ENCODE data around the gene RUVBL1. TPM values are rescaled to one million over a fixed set of nuclear protein-coding genes. Genes with fewer than 3 reads are reported as not detected.
A peak's percentile ranks its signal among the peaks of the same experiment; 100 is the strongest.

Gene RUVBL1
- polyA plus RNA-seq, 3 donors: 68.2 to 74.2 (median 69.3) TPM

DNA sequence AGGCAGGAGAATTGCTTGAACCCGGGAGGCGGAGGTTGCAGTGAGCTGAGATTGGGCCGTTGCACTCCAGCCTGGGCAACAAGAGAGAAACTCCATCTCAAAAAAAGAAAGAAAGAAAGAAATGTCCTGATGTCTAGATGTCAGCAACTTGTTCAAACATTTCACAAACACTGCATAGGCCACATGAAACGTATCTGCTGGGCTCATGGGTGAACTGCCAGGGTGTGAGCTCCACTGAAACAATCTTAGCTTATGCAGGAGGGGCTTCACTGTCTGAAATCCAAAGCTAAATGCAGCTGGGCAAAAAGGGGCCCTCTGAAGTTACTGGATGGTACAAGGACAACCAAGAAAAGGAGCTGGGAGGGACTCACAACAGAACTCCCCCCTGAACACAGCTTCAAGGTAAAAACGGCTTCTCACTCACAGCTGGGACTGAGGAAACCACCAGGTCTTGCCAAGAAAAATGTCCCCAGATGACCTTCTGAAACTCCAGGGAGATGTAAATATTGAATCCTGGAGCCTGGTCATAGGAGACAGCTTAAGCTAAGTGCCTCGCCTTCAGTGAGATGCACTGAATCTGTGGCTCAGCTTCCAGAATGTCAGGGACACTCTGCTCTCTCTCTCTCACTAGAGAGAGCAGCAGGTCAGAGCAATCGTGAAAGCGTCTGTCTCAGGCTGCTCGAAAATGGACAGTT, 39.5 kb downstream of the RUVBL1 start:
- no peak for DNase-seq (ENCODE audit: low read depth in 3 of 3, low spot score in 2 of 3)

DNA sequence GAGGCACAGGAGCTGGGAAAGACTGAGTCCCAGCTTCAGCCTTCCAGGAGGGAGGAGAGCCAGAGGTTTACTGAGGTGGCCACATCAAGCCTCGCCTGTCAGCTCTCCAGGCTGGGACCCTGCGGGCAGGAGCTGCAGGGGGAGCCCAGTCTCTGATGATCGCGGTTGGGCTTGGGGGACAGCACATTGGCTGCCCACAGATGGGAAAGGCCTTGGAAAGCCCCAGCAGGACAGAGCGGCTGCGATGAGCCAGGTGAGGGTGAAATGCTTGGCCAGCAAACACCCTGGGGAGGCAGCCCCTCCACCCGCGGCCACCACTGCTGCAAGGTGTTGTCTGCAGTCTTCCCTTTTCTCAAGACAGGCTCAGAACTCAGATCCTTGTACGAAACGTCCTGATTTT, 40.2 kb downstream of the RUVBL1 start:
- DNase-seq (ENCODE audit: low read depth in 3 of 3, low spot score in 2 of 3): no peak

DNA sequence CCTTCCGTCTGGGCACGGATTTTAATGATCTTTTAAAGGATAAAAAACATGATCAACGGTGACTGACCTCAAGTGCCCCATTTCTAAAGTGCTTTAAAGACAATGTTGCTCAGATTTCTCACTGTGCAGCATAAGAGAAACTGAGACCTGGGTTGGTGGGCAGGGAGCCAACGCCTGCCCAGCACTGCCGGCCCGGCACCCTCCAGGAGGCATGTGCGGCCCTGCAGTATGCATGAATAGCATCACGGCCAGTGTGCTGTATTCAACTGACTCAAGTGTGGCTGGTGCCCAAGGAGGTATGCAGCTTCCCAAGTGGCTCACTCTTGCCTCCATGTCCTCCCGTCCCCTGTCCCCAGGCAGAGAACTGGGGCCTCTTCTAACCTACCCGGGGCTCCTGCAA, 41.1 kb downstream of the RUVBL1 start:
- no peak for DNase-seq (ENCODE audit: low read depth in 3 of 3, low spot score in 2 of 3)

DNA sequence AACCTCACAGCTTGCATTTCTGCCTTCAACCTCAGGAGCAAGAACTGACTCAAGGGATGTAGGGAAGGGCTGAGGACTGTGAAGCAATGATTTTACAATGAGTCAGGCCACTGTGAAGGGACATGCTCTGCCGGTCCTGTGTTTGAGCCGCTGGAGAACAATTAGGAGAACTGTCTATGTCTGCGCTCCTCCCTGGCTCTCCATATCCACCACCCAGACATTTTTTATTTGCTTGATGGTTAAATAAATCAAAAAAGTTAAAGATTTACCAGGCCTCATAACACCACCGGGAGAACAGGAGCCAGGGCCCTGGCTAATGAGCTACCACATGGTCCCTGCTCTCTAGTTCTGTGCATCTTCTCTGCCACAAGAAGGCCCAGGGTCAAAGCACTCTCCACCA, 41.8 kb downstream of the RUVBL1 start:
- no peak for DNase-seq (ENCODE audit: low read depth in 3 of 3, low spot score in 2 of 3)

DNA sequence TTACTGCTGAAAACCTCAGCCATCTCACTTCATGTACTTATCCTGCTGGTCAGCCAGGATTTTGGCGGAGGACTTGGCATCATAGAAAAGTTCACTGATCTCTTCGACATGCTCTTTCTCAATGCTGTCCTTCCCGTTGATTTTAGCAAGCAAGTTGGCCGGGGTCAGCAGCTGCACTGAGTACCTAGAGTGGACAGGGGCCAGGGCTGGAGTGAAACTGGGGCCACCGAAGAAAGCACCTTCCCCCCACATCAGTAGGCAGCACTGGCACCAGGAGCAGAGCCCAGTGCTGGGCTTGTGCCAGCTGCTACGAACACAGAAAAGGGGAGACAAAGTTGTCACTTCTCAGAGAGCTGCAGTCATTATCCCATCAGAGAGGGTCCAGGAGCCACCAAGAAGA, 42.4 kb downstream of the RUVBL1 start:
- DNase-seq (ENCODE audit: low read depth in 3 of 3, low spot score in 2 of 3): no peak

DNA sequence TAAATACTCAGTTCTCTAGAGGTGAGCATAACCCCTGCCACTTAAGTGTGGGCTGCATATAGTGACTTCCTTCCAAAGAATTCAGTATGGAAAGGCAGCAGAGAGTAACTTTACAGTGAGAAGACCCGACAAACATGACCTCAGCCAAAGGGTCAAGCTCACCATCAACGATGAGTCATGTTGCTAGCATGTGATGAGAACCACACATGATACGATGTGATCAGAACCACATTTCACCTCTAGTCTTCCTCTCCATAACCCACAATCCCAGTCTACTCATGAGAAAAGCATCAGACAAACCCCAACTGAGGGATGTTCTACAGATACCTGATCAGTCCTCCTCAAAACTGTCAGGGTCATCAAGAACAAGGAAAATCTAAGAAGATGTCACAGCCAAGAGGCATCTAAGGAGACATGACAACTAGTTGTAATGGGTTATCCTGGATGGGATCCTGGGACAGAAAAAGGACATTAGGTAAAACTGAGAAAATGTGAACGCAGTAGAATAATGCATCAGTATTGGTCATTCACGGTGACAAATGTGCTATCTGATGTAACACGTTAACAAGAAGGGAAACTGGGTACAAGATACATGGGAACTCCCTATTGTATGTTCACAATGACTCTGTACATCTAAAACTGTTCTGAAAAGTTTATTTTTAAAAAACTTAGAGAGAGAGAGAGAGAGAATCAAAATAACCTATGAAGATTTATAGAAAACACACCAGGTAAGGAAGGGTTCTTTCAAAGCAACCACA, 43.1 kb downstream of the RUVBL1 start:
- DNase-seq (ENCODE audit: low read depth in 3 of 3, low spot score in 2 of 3): no peak

DNA sequence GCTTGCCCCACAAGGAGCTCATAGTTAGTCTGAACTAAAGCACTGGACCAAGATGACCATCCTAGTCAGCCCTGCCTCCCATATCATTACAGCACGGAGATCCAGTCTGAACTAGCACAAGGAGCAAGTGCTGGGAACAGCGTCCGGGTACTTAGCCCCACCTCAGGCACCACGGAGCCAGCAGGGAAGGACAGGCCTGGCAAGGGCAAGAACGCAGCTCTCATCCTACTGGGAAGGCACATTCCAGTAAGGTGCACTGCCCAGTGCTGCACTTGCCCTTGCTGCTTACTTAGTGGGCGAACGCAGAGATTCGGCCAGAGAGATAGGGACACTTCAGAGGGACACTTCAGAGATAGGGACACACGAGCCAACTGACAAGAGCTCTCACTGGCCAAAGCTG, 43.8 kb downstream of the RUVBL1 start:
- DNase-seq (ENCODE audit: low read depth in 3 of 3, low spot score in 2 of 3): no peak

DNA sequence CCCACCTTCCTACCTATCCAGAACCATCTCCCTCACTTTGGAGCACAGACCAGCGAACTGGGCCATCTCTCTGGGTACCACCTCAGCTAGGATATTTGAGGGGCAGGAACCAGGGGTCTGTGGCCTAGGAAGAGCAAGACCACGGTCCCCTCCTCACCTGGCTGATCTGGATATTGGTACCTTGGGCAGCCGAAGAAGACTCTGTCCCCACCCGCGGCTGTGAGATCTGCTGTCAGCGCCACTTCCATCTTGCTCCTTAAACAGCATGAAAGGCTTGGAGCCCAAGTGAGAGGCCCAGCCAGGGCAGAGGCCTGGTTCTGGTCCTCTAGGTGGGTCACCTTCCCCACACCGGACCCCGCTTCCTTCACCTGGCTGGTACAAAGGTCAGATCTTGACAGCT, 44.7 kb downstream of the RUVBL1 start:
- DNase-seq (ENCODE audit: low read depth in 3 of 3, low spot score in 2 of 3): no peak

DNA sequence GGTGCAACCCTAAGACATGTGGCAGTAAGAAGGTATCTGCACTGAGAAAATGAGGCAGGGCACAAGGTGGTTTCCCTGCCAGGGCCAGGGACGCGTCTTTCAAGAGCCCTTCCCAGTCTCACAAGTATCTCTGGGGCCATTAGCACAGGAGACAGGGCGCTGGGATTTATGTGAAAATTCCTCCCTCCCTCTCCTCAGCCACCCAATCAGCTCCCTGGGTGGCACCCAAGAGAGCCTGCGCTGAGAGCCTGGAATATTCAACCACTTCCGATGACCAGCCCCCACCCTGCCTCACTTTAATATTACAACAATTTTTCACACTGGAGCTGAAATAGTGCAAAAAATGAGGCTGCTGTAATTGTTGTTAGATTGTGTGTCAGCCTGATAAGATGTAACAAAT, 45.3 kb downstream of the RUVBL1 start:
- DNase-seq (ENCODE audit: low read depth in 3 of 3, low spot score in 2 of 3): no peak

DNA sequence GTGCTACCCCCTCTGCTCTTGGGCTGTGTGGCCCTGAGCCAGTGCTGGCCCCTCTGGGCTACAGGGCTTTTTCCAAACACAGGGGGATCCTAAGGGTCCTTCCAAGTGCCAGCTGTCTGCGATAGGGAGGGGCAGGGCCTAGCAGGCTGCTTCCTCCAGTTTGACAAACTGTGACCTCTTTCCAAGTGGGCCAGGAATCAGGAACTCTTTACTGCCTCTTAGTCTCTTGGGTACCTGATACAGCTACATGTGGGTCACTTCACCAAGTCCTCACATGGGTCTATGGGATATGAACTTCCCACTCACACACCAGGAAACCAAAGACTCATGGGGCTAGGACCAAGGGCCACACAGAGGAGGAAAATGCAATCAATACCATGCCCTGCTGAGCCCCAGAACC, 45.9 kb downstream of the RUVBL1 start:
- no peak for DNase-seq (ENCODE audit: low read depth in 3 of 3, low spot score in 2 of 3)

DNA sequence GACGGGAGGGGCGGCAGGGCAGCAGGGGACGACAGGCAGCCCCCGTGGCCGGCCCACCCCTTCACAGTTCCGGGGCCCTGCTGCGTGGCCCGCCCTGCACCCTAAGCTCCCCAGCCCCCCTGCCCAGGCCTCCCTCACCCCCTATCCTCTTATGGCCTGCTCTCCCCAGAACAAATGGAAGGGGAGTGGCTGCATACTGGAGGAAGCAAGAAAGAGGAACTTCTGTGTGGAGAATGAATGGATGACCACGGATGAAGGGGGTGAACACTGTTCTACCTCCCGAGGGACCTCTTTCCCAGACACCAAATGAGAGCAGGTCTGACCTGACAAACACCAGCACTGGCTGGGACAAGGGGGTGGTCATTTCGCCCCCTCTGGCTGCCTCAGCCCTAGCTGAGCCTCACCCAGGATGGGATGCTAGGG, 46.4 kb downstream of the RUVBL1 start:
- no peak for DNase-seq (ENCODE audit: low read depth in 3 of 3, low spot score in 2 of 3)

DNA sequence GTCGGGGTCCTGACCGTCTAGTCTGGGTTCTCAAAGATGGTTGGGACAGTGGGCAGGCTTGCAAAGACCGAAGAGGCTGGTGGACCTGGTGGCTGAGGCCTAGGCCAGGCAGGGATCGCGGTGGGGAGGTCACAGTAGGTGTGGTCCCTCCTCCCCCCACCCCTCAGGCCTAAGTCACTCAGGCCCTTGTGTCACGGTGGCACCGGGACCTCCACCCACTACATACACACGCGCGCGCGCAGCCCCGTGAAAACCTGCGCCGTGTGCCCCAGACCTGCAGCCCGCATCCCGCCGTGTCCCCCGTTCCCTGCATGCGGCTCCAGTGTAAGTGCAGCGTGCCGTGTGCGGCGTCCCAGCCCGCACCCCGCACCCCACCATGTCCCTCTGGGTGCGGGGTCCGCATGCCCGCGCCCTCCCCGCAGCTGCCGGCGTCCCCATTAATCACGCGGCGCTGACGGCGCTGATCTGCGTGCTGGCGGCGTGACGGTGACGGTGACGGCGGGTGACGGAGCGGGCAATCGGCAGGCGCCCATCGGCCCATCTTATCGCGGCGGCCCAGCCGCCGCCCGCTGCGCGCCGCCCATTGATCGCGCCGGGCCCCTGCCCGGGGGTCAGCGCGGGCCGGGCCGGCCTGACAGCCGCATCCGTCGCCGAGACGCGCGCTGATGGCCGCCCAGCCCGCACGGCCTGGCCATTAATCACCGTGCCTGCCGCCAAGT, 47.0 kb downstream of the RUVBL1 start:
- DNase-seq (ENCODE audit: low read depth in 3 of 3, low spot score in 2 of 3): no peak

DNA sequence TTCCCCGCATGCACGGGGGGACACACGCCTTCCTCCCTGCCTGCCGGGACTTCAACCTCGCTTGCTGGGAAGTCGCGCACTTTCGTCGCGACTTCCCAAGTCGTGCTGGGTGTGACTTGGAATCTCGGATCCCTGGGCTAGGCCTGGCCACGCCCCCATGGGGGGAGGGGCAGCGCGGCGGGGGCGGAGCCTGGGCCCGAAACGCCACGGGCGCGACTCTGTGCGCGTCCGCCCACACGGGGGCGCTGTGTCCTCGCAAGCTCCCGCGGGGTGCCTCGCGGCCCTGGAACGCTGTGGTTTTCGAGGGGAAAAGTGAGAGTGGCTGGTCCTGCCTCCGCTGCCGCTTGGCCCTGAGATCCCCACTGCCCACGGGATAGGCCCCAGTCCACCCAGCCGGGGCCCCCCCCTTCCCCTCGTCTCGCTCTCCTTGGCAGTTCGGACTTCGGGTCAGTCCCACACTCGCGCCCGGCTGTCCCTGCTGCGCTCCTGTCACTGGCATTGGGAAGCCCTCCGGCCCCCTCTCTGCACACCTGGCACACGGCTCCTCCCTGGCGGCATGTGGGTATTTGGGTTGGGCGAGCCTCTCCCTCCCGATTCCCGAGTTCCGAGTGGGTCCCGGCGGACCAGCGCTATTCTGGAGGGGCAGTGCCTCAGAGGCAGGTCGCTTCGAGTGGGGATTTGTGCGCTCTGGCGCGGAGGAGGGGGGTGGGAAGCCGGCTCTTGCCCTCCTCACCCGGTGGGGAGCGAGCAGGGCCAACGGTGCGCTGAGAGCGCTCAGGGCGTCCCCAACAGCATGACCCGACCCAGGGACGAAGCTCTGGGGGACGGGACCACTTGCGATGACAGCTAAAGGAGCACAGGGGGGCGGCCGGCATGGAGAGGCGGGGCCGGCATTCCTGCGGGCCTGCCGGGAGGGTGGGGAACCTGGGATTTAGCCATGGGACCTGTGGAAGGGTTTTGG, 47.8 kb downstream of the RUVBL1 start:
- DNase-seq (ENCODE audit: low read depth in 3 of 3, low spot score in 2 of 3): peak in 2 of 3 donors; percentile 75 to 80

DNA sequence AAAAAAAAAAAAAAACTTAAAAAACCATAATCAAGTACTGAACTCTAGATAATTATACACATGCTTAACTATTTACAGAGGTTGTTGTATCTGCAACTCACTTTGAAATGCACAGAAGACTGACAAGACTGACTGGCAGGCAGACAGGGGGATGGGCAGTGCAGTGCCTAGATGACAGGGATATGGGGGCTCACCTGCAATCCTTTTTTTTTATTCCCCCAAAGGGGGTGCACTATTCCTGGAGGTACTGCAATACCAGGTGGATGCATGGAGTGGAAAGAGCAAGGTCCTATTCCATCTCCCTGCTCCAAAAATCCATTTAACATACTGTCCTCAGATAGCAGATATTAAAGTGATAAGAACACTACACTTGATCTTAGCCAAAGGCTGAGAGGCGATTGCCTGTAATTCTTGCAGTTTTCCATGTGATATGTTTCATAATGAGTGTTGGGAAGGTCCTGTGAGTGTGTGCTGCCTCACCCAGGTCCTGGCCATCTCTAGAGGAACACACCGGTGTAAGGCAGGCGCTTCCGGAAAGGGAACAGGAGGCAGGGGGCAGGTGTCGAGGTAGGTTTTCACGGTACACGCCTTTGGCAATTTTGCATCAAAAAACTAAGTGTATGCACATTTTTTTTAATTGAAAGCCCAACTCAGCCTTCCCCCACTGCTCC, 48.6 kb downstream of the RUVBL1 start:
- DNase-seq (ENCODE audit: low read depth in 3 of 3, low spot score in 2 of 3): no peak

DNA sequence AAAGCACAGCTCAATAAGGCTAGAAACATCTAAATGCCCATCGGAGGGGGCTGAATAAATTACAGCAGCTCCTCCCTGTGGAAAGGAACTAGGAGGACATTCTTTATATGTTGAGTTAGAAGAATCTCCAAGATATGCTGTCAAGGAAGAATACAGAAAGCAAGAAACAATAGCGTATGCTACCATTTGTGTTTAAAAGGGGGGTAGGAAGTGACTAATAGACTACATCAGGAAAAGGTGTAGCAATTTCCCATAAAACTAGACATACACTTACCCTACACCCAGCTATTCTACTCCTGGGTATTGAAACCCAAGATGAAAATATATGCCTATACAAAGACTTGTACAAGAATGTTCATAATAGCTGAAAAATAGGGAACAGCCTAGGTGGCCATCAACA, 49.8 kb downstream of the RUVBL1 start:
- no peak for DNase-seq (ENCODE audit: low read depth in 3 of 3, low spot score in 2 of 3)

DNA sequence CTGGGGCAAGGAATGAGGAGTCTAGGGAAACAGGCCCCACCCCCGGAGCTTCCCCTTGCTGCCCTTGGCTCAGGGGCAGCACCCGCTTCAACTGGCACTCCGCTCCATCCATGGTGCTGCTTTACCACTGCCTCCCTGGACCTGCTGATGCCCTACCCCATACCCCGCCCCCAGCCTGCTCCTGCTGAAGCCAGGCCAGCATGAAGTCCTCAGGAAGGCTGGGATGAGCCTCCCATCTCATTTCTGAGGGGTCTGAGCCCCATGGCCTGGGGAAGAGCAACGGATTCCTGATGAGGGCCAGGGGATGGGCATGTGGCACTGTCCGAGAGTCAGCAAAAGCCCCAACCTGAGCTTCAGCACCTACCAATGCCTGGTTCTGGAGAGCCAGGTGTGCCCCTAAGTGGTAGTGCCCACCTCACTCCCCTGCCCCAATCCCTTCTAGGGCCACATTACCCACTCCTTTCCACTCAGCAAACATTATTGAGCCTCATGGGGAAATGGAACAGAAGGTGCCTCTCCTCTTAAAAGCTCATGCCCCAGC, 50.4 kb downstream of the RUVBL1 start:
- no peak for DNase-seq (ENCODE audit: low read depth in 3 of 3, low spot score in 2 of 3)

DNA sequence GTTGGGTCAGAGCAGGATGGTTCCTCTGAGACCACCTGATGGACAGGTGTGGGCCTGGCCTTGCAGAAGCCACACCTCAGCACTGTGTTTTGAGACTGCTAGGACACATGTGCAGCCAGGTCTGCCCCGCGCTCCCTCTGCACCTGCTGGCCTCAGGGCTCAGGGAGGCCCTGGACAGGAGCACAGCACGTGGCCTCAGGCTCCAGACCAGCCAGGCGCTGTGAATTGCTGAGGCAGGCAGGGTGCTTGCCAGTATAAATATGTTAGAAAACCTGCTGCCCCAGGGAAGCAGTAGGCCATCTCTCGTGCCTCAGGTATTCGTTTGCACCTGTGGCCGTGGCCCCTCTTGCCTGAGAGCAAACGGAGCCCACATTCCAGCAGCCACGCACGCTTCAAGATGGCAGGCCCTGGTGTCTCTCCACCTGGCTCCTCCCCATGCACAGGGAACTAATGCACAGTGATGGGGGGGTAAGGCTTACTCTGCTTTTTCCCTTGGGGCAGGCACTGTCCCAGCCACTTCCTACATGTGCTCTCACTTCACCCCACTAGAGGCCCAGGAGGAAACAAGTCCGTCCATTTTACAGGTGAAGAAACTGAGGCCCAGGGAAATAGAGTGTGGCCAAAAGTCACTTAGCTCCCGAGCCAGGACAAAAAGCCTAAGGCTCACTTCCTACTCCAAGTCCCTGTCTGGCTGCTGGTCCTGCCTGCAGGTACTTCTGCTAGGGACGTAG, 51.0 kb downstream of the RUVBL1 start:
- no peak for DNase-seq (ENCODE audit: low read depth in 3 of 3, low spot score in 2 of 3)

DNA sequence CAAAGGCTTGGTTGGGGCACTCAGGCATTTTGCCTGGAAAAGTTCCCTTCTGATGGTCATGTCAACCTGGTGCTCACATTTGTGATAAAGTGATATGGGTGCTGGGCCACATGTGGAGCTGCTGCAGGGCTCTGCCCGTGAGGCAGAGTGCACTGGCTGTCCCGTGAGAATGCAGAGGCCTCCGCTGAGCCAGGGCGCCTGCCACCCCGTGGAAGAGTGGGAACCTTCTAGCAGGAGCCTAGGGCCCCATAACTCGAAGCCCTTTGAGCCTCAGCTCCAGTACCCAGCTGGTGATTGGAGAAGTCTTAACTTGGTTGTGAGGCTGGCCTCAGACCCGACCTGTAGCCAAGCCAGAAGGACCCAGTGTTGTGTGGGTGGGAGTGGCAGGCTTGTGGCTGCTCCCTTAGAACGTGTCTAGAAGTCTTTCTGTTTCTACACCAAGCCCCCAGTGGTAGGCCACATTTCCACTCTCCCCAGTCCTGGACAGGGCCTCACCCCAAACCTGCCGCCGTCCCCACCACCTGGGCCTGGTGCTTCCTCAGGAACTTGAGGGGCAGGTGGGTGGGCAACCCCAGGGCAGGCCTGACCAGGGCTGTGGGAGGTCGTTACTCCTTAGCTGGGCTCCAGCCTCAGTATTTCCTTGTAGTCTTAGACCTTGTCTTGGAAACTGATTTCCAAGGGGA, 51.7 kb downstream of the RUVBL1 start:
- no peak for DNase-seq (ENCODE audit: low read depth in 3 of 3, low spot score in 2 of 3)

Data from right renal cortex interstitium (tissue), 3 donors.